WTC11 (cell line): ENCODE measurements around the gene PDE4B. TPM values are rescaled to one million over a fixed set of nuclear protein-coding genes. Genes with fewer than 3 reads are reported as not detected.

Experiments
- ATAC-seq: fragments of 200-7000 bp; cut with Tn5 transposase; 2 replicates; pipeline ENCODE4 v1.10.0; 2021; ENCODE audit warnings: mild to moderate bottlenecking, moderate library complexity
- CTCF ChIA-PET: fragments of 300-600 bp; sonication (Branson Sonifier 250); formaldehyde crosslinking; loops from one replicate; lab custom pipeline; 2021; ENCODE audit warnings: antibody characterized with exemption; lab: Charles Lee
- POLR2A ChIA-PET: fragments of 350-600 bp; sonication (Branson Sonifier 250); formaldehyde crosslinking; loops from one replicate; lab custom pipeline; 2021; ENCODE audit warnings: antibody characterized with exemption; lab: Charles Lee
- DNase-seq: peaks from one replicate; pipeline ENCODE4 v3.0.0; 2021; ENCODE audit warnings: low spot score
- H3K27ac Mint-ChIP-seq: 2 replicates; pipeline ENCODE4 v1.8.0; 2021; ENCODE audit warnings: mixed read lengths
- H3K27me3 Mint-ChIP-seq: 2 replicates; pipeline ENCODE4 v1.8.0; 2021; ENCODE audit warnings: low read depth, mild to moderate bottlenecking, moderate library complexity, mixed read lengths
- H3K36me3 Mint-ChIP-seq: 2 replicates; pipeline ENCODE4 v1.8.0; 2021; ENCODE audit warnings: mixed read lengths
- H3K4me1 Mint-ChIP-seq: 2 replicates; pipeline ENCODE4 v1.8.0; 2022; ENCODE audit warnings: mixed read lengths
- H3K4me3 Mint-ChIP-seq: 2 replicates; pipeline ENCODE4 v1.8.0; 2021; ENCODE audit warnings: mild to moderate bottlenecking, moderate library complexity, mixed read lengths
- H3K9me3 Mint-ChIP-seq: 2 replicates; pipeline ENCODE4 v1.8.0; 2021; ENCODE audit warnings: mixed read lengths
- CBFB ChIP-seq: sonication (generic); formaldehyde crosslinking; IDR thresholded peaks from 2 replicates; pipeline ENCODE4 v1.8.1; 2022; ENCODE audit warnings: mild to moderate bottlenecking, low read depth, missing genetic modification reagents
- CREM ChIP-seq: sonication (generic); formaldehyde crosslinking; IDR thresholded peaks from 2 replicates; pipeline ENCODE4 v1.8.1; 2022; ENCODE audit warnings: mild to moderate bottlenecking, missing genetic modification reagents, moderate library complexity
- GTF2I ChIP-seq: fragments of 250-450 bp; sonication (Bioruptor Pico); conservative IDR thresholded peaks from 2 replicates; pipeline ENCODE4 v1.4.0; 2021; ENCODE audit warnings: mild to moderate bottlenecking
- JAZF1 ChIP-seq: fragments of 250-450 bp; sonication (Bioruptor Pico); IDR thresholded peaks from 2 replicates; pipeline ENCODE4 v1.9.0; 2021; ENCODE audit warnings: moderate library complexity, mild to moderate bottlenecking, inconsistent platforms
- JUN ChIP-seq: sonication (generic); formaldehyde crosslinking; IDR thresholded peaks from 2 replicates; pipeline ENCODE4 v1.8.0; 2023; ENCODE audit warnings: mild to moderate bottlenecking, missing genetic modification reagents
- MXD4 ChIP-seq: fragments of 250-450 bp; sonication (Bioruptor Pico); IDR thresholded peaks from 2 replicates; pipeline ENCODE4 v1.8.0; 2021; ENCODE audit warnings: mild to moderate bottlenecking, moderate library complexity, borderline replicate concordance
- NR1H2 ChIP-seq: sonication (generic); formaldehyde crosslinking; IDR thresholded peaks from 2 replicates; pipeline ENCODE4 v1.9.0; 2021; ENCODE audit warnings: mild to moderate bottlenecking, moderate library complexity, missing genetic modification reagents
- NR3C1 ChIP-seq: sonication (generic); formaldehyde crosslinking; conservative IDR thresholded peaks from 2 replicates; pipeline ENCODE4 v1.8.1; 2023; ENCODE audit warnings: low read depth, mild to moderate bottlenecking, missing genetic modification reagents
- RELA ChIP-seq: sonication (generic); formaldehyde crosslinking; IDR thresholded peaks from 2 replicates; pipeline ENCODE4 v1.8.1; 2022; ENCODE audit warnings: missing genetic modification reagents, mild to moderate bottlenecking, borderline replicate concordance
- TP53 ChIP-seq: sonication (generic); formaldehyde crosslinking; IDR thresholded peaks from 2 replicates; pipeline ENCODE4 v1.8.1; 2023; ENCODE audit warnings: mild to moderate bottlenecking, missing genetic modification reagents
- ZBTB21 ChIP-seq: sonication (generic); formaldehyde crosslinking; IDR thresholded peaks from 2 replicates; pipeline ENCODE4 v1.8.1; 2023; ENCODE audit warnings: mild to moderate bottlenecking, missing genetic modification reagents, borderline replicate concordance
- ZNF232 ChIP-seq: sonication (generic); formaldehyde crosslinking; IDR thresholded peaks from 2 replicates; pipeline ENCODE4 v1.8.0; 2022; ENCODE audit warnings: mild to moderate bottlenecking, missing genetic modification reagents
- ZNF396 ChIP-seq: fragments of 250-450 bp; sonication (Bioruptor Pico); IDR thresholded peaks from 2 replicates; pipeline ENCODE4 v1.8.0; 2021; ENCODE audit warnings: mild to moderate bottlenecking, moderate library complexity, borderline replicate concordance
- total RNA-seq: library from RNA; stranded (reverse); gene quantifications from 3 replicates; pipeline ENCODE4 v1.2.3, GENCODE V29; 2021
- TF ChIP-seq, protein P1 (sequence below): sonication (generic); formaldehyde crosslinking; IDR thresholded peaks from 2 replicates; pipeline ENCODE4 v1.8.1; 2023; ENCODE audit warnings: mild to moderate bottlenecking, missing genetic modification reagents, moderate library complexity
- TF ChIP-seq, protein P2 (sequence below): sonication (generic); formaldehyde crosslinking; IDR thresholded peaks from 2 replicates; pipeline ENCODE4 v1.8.0; 2022; ENCODE audit warnings: mild to moderate bottlenecking, missing genetic modification reagents
- TF ChIP-seq, protein P3 (sequence below): fragments of 250-450 bp; sonication (Bioruptor Pico); IDR thresholded peaks from 2 replicates; pipeline ENCODE4 v1.9.0; 2021; ENCODE audit warnings: mild to moderate bottlenecking
- TF ChIP-seq, protein P4 (sequence below): fragments of 250-450 bp; sonication (Bioruptor Pico); IDR thresholded peaks from 2 replicates; pipeline ENCODE4 v1.9.0; 2021; ENCODE audit warnings: mild to moderate bottlenecking
- TF ChIP-seq, protein P5 (sequence below): sonication (generic); formaldehyde crosslinking; IDR thresholded peaks from 2 replicates; pipeline ENCODE4 v1.8.0; 2022; ENCODE audit warnings: mild to moderate bottlenecking, missing genetic modification reagents
- TF ChIP-seq, protein P6 (sequence below): sonication (generic); formaldehyde crosslinking; IDR thresholded peaks from 2 replicates; pipeline ENCODE4 v1.8.1; 2023; ENCODE audit warnings: mild to moderate bottlenecking, missing genetic modification reagents

The PDE4B gene
- total RNA-seq, 1 experiment from 2014 or later = 8.0 TPM

DNA sequence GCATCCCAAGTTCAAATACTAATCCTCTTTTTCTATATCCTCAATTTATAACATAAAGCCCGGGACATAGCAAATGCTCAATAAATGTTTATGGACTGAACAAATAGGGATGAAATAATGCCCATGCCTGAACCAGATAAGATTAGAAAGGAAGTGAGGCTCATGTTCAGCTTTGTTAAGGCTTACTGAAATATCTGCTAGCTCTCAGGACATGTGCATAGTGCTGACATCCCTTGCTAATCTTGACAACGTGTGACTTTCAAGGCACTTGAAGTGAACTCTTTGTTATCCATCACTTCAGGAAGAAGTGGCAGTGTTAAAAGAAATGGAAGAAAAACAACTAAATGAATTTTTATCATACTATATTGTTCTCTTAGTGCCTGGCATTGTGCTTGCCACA is 481.0 kb downstream of the PDE4B start:
- TF ChIP-seq ZNF232 (CRISPR knock-in tag) = no peak
- TF ChIP-seq, protein P1, sequence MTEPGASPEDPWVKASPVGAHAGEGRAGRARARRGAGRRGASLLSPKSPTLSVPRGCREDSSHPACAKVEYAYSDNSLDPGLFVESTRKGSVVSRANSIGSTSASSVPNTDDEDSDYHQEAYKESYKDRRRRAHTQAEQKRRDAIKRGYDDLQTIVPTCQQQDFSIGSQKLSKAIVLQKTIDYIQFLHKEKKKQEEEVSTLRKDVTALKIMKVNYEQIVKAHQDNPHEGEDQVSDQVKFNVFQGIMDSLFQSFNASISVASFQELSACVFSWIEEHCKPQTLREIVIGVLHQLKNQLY (CRISPR knock-in tag) = no peak
- no peak for TF ChIP-seq NR1H2 (CRISPR knock-in tag)
- TF ChIP-seq TP53 (CRISPR knock-in tag) = no peak
- no peak for TF ChIP-seq CBFB (CRISPR knock-in tag)
- no peak for TF ChIP-seq NR3C1 (CRISPR knock-in tag)
- no peak for TF ChIP-seq CREM (CRISPR knock-in tag)
- TF ChIP-seq JUN (CRISPR knock-in tag) = no peak
- TF ChIP-seq, protein P2, sequence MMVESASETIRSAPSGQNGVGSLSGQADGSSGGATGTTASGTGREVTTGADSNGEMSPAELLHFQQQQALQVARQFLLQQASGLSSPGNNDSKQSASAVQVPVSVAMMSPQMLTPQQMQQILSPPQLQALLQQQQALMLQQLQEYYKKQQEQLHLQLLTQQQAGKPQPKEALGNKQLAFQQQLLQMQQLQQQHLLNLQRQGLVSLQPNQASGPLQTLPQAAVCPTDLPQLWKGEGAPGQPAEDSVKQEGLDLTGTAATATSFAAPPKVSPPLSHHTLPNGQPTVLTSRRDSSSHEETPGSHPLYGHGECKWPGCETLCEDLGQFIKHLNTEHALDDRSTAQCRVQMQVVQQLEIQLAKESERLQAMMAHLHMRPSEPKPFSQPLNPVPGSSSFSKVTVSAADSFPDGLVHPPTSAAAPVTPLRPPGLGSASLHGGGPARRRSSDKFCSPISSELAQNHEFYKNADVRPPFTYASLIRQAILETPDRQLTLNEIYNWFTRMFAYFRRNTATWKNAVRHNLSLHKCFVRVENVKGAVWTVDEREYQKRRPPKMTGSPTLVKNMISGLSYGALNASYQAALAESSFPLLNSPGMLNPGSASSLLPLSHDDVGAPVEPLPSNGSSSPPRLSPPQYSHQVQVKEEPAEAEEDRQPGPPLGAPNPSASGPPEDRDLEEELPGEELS = no peak
- TF ChIP-seq, protein P3, sequence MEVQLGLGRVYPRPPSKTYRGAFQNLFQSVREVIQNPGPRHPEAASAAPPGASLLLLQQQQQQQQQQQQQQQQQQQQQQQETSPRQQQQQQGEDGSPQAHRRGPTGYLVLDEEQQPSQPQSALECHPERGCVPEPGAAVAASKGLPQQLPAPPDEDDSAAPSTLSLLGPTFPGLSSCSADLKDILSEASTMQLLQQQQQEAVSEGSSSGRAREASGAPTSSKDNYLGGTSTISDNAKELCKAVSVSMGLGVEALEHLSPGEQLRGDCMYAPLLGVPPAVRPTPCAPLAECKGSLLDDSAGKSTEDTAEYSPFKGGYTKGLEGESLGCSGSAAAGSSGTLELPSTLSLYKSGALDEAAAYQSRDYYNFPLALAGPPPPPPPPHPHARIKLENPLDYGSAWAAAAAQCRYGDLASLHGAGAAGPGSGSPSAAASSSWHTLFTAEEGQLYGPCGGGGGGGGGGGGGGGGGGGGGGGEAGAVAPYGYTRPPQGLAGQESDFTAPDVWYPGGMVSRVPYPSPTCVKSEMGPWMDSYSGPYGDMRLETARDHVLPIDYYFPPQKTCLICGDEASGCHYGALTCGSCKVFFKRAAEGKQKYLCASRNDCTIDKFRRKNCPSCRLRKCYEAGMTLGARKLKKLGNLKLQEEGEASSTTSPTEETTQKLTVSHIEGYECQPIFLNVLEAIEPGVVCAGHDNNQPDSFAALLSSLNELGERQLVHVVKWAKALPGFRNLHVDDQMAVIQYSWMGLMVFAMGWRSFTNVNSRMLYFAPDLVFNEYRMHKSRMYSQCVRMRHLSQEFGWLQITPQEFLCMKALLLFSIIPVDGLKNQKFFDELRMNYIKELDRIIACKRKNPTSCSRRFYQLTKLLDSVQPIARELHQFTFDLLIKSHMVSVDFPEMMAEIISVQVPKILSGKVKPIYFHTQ (CRISPR knock-in tag) = no peak
- TF ChIP-seq, protein P4, sequence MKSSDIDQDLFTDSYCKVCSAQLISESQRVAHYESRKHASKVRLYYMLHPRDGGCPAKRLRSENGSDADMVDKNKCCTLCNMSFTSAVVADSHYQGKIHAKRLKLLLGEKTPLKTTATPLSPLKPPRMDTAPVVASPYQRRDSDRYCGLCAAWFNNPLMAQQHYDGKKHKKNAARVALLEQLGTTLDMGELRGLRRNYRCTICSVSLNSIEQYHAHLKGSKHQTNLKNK (CRISPR knock-in tag) = no peak
- TF ChIP-seq, protein P5, sequence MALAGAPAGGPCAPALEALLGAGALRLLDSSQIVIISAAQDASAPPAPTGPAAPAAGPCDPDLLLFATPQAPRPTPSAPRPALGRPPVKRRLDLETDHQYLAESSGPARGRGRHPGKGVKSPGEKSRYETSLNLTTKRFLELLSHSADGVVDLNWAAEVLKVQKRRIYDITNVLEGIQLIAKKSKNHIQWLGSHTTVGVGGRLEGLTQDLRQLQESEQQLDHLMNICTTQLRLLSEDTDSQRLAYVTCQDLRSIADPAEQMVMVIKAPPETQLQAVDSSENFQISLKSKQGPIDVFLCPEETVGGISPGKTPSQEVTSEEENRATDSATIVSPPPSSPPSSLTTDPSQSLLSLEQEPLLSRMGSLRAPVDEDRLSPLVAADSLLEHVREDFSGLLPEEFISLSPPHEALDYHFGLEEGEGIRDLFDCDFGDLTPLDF = no peak
- TF ChIP-seq ZNF396 (CRISPR knock-in tag) = no peak
- no peak for TF ChIP-seq MXD4 (CRISPR knock-in tag)
- TF ChIP-seq GTF2I (CRISPR knock-in tag) = no peak
- TF ChIP-seq, protein P6, sequence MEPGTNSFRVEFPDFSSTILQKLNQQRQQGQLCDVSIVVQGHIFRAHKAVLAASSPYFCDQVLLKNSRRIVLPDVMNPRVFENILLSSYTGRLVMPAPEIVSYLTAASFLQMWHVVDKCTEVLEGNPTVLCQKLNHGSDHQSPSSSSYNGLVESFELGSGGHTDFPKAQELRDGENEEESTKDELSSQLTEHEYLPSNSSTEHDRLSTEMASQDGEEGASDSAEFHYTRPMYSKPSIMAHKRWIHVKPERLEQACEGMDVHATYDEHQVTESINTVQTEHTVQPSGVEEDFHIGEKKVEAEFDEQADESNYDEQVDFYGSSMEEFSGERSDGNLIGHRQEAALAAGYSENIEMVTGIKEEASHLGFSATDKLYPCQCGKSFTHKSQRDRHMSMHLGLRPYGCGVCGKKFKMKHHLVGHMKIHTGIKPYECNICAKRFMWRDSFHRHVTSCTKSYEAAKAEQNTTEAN (CRISPR knock-in tag) = no peak
- TF ChIP-seq JAZF1 (CRISPR knock-in tag) = no peak
- no peak for TF ChIP-seq ZBTB21 (CRISPR knock-in tag)
- TF ChIP-seq RELA (CRISPR knock-in tag) = no peak
- ChIA-PET CTCF (interaction anchor here (1.0 kb wide), 1 partner anchor 59 kb away, joined by 3 read pairs; no protein-coding TSS in a partner anchor), POLR2A (interaction anchor here (0.7 to 1.6 kb wide), 2 partner anchors 58 to 64 kb away, joined by 4 read pairs; no protein-coding TSS in a partner anchor)
- ATAC-seq (no peak), DNase-seq (no peak)
- H3K4me1 Mint-ChIP-seq = peaks cover 44% of the 10 kb centered on the region
- no peaks in the 10 kb centered on the region for H3K27me3 Mint-ChIP-seq
- H3K36me3 Mint-ChIP-seq = no peaks in the 10 kb centered on the region
- no peak overlapping the region for H3K27ac Mint-ChIP-seq
- H3K4me3 Mint-ChIP-seq = no peak overlapping the region
- no peaks in the 10 kb centered on the region for H3K9me3 Mint-ChIP-seq
